Liver (tissue), 3 donors: ENCODE measurements around the gene UPK3BL1.
"Not testable (repeated sequence)": the region's sequence is repeated elsewhere in the genome, so short reads cannot be mapped to it uniquely, and the experiment has no call there.

ENCODE experiments used
- ATF3 ChIP-seq: IDR thresholded peaks from 2 replicates; pipeline ENCODE4 v1.6.1; 2016; ENCODE audit warnings: antibody characterized with exemption
- EGR1 ChIP-seq, 2 donors: IDR thresholded peaks; 2 replicates each; pipeline ENCODE4 v1.6.1; 2016 to 2018; ENCODE audit warnings: antibody characterized with exemption in 2 of 2, low read depth in 2 of 2
- FOXA1 ChIP-seq: IDR thresholded peaks from 2 replicates; pipeline ENCODE4 v1.6.1; 2016; ENCODE audit warnings: antibody characterized with exemption
- HNF4A ChIP-seq, 2 donors: conservative IDR thresholded peaks; 2 replicates each; pipeline ENCODE4 v1.6.1; 2016; ENCODE audit warnings: antibody characterized with exemption in 2 of 2, mild to moderate bottlenecking in 2 of 2
- JUND ChIP-seq, 2 donors: IDR thresholded peaks; 2 replicates each; pipeline ENCODE4 v1.6.1; 2016; ENCODE audit warnings: antibody characterized with exemption in 2 of 2
- RAD21 ChIP-seq, 2 donors: IDR thresholded peaks; 2 replicates each; pipeline ENCODE4 v1.6.1; 2016; ENCODE audit warnings: antibody characterized with exemption in 2 of 2, mild to moderate bottlenecking in 2 of 2
- REST ChIP-seq: IDR thresholded peaks from 2 replicates; pipeline ENCODE4 v1.6.1; 2016; ENCODE audit warnings: antibody characterized with exemption, mild to moderate bottlenecking
- SP1 ChIP-seq: IDR thresholded peaks from 2 replicates; pipeline ENCODE4 v1.6.1; 2018; ENCODE audit warnings: antibody characterized with exemption, mild to moderate bottlenecking
- TAF1 ChIP-seq: conservative IDR thresholded peaks from 2 replicates; pipeline ENCODE4 v1.6.1; 2016; ENCODE audit warnings: antibody characterized with exemption, mild to moderate bottlenecking
- YY1 ChIP-seq: IDR thresholded peaks from 2 replicates; pipeline ENCODE4 v1.6.1; 2016; ENCODE audit warnings: antibody characterized with exemption, mild to moderate bottlenecking
- TF ChIP-seq, protein P1 (sequence below): fragments of 150-350 bp; IDR thresholded peaks from 2 replicates; pipeline ENCODE4 v1.5.1; 2017; ENCODE audit warnings: improper control_type of control experiment, low read depth, low read length; ENCODE audit not compliant: missing input control
- donor health status: healthy.
- donor health status: healthy.

- TF ChIP-seq, protein P1, sequence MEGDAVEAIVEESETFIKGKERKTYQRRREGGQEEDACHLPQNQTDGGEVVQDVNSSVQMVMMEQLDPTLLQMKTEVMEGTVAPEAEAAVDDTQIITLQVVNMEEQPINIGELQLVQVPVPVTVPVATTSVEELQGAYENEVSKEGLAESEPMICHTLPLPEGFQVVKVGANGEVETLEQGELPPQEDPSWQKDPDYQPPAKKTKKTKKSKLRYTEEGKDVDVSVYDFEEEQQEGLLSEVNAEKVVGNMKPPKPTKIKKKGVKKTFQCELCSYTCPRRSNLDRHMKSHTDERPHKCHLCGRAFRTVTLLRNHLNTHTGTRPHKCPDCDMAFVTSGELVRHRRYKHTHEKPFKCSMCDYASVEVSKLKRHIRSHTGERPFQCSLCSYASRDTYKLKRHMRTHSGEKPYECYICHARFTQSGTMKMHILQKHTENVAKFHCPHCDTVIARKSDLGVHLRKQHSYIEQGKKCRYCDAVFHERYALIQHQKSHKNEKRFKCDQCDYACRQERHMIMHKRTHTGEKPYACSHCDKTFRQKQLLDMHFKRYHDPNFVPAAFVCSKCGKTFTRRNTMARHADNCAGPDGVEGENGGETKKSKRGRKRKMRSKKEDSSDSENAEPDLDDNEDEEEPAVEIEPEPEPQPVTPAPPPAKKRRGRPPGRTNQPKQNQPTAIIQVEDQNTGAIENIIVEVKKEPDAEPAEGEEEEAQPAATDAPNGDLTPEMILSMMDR: not testable (repeated sequence)
- TF ChIP-seq ATF3; REST; HNF4A (conservative IDR thresholded peaks at IDR 0.05); EGR1 (IDR thresholded peaks at IDR 0.05; ENCODE audit: low read depth in 2 of 2); TAF1; FOXA1; SP1; JUND (IDR thresholded peaks at IDR 0.05); YY1; RAD21 (IDR thresholded peaks at IDR 0.05): not testable (repeated sequence)
These were observed 24.9 kb upstream of the UPK3BL1 start for GRCh38 chr7:102667523-102667922.
